Stimulated activated CD8-positive, alpha-beta memory T cell treated with anti-CD3 and anti-CD28 coated beads, Interleukin-7, amount 100 ng/mL, for 24 hours (primary cell): ENCODE results near the gene ASIC3.

Source experiments
- DNase-seq: peaks from one replicate; pipeline ENCODE4 v3.0.0-alpha.2; 2020; ENCODE audit warnings: low read depth

The ASIC3 gene

DNA sequence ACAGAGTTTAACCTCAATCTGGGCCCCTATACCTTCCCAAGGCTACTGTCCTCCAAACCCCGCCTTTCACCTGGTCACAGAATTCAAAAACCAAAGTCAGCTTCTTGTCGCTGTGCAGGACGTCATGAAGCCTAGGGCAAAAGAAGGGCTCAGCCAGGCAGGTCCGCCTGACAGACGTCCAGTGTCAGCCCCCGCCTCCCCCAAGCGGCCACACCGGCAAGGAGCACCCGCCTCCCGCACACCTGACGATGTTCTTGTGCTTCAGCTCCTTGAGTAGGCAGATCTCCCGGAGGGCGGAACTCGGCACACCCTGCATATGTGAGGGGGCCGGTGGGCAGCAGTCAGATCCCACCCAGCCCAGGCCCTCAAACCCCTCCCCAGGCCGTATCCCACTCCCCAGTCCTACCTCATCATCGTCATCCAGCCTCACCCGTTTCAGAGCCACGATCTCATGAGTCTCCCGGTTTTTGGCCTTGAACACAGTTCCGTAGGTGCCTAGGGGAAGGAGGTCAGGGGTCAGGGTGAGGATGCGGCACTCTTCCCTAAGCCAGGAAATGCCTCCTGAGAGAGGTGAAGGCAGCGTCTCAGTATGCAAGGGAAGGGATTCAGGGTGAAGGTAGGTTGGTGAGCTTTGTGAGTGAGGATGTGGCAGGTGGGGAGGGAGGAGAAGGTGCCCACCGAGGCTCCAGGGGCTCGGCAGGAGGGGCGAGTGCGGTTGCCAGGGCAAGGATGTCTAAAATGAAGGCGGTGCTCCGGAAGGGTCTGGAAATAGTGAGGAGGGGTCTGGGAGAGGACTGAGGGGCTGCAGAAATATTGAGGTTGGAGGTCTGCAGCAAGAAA is 8.6 kb downstream of the ASIC3 start:
- no peak for DNase-seq

DNA sequence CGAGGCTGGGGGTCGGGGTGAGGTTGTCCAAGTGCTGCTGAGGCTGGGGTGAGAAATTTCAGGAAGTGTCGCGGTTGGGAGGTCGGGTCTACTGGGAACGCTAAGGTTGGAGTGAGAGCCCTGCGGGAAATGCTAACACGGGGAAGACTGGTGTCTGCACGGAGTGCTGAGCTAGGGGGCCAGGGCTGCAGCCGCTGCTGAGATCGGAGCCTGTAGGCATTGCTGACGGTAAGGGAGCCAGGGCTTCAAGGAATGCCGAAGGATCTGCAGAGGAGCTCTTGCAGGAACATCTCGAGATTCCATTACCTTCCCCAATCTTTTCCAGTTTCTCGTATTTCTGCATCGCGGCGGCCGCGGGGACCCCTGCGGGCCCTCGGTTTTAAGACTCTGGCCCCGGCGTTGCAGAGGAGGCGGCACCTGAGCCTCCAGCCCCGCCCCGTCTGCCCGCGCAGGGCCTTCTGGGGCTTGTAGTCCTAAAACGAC is 9.2 kb downstream of the ASIC3 start, which contains the start of gene CDK5:
Gene CDK5, minus strand, starts transcription at position 392 of the 483 bp plus-strand sequence. Its CDS starts 49 bp downstream, at position 343.
- no peak for DNase-seq

DNA sequence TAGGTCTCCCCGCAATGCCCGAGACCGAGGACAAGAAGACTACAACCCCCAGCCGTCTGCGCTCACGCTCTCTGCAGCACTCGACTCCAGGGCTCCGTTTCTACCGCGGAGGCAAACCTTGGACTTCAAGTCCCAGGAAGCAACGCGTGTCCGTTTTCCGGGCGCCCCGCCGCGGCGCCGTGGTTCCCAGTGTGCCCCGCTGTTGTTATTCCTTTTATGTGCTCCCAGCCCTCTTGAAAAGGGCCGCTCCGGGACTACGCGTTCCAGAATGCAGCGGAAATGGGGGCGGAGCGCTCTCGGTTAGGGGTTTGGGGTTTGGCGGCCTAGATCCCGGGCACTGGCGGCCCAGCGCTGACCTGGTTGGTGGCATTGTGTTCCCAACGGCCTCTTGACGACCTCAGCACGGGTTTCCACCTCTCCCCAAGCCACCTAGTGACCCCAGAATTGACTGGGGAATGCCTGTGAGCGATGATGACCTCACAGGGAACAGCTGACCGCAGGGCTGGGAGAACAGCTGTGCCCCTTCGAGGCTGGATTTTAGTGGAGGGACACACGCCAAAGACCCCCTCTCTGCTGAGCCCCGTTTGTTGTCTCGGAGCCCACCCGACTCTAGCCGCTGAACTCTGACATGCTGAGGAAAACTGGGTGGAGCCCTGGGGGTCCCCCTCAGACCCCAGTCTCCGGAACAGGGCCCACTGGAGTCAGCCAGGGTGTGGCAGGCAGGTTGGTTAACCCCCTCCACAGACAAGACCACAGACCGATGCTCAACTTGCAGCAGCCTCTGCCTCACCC is 9.9 kb downstream of the ASIC3 start:
- DNase-seq: peak; percentile 92

DNA sequence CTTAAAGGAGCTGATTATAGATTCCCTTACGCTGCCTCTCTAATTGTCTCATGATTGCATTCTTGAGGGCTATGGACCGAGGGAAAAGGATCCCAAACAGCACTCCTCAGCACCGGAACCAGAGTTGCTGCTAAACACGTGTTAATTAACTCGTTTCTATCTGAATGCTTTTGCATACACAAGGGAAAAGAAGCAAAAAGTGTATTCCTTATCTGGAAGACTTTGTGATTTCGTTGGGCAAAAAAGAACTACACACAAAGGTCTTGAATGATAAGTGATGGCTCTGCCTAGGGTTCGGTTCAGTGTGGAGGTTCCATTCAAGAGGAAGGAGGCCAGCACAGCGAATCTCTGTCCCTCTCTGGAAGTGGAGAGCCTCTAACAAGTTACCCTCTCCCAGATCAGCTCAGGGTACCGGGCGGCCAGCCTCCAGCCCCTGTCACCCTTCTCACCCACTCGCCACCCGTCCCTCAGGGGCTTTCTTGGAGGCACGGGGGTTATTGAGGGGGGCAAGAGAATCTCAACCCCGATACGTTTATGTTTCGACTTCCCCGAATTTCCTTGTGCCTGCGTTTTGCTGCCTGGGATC is 10.5 kb downstream of the ASIC3 start:
- no peak for DNase-seq

DNA sequence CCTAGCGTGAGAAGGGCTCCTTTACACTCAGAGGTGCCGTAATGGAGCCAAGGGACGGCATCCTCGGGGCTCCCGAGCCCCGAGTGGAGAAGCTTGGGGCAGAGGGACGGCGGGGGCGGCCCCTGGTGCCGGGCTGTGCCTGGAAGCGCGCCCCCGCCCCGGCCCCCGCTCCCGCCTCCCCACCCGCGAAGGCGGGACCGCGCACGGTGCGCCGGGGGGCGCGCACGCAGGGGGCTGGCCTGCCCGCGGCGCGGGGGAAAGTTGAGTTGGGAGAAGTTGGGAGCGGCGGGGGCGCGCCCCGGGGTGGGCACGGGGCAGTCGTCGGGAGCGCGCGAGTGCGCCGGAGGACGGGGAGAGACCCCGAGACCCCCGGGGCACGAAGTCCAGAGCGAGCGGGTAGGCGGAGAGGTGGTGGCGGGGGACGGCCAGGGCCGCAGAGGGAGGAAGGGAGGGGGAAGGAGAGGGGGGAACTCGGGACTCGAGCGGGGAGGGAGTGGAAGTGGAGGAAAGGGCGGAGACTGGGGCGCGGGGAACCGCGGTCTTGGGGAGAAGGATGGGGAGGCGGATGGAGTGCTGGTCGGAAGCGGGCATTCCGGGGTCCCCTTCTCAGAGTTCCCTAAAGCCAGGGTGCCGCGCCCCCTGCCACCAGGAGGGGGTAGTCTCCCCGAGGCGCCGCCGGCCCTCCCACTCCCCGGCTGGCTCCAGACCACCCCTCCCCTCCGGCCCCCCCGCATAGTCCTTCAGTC is 11.2 kb downstream of the ASIC3 start, which contains the start of gene SLC4A2:
Gene SLC4A2, plus strand, starts transcription at position 223 of the 746 bp plus-strand sequence. CDS start 2,399 bp downstream, outside the sequence.
- peak; percentile 42 for DNase-seq

DNA sequence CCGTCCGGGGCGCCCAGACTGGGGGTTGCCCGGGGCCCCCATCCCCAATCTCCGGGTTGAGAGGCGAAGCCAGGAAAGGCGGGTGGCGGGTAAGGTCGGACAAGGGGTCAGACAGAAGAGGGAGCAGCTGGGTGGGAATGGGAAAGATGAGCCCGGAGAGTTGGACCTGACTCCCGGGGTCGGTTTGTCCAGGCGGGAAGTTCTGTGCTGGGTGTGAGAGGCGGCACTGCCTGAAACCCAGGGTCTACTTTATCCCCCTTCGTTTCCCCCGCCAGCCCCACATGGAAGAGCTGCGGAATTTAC is 11.7 kb downstream of the ASIC3 start:
- no peak for DNase-seq

DNA sequence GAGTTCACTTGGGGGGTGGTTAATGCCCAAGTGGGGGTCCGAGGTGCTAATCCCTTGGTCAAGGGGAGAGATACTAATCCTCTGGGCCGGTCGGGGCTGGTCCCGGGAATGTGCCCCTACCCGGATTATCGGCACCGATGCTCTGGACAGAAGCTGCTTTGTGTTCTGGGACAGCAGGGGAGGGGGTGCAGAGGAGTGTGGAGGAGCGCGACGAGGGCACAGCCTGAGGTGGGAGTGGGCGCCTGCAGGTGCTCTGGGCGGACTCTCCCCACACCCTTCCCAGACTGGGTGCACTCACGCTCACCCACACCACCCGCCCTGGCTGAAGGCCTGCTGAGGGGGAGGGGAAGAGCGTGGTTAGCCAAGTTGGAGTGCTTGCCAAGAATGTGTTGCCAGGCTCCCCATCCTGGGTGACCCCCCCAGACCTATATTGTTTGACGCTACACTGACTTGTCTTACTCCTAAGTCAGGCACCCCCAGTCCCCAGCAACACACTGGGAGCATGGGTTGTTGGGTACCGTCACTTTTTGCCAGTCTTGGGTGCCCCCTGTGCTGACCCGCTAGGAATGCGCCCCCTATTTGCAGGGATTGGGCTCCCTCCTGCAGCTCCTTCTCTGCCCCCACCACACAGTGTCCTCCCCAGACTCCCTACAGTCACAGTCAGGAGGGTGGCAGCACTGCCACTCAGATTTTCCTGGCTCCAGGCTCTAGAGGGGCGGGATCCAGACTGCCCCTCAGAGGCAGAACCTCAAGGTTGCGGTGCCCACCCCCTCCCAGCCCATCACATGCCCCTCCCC is 12.3 kb downstream of the ASIC3 start:
- DNase-seq: no peak

DNA sequence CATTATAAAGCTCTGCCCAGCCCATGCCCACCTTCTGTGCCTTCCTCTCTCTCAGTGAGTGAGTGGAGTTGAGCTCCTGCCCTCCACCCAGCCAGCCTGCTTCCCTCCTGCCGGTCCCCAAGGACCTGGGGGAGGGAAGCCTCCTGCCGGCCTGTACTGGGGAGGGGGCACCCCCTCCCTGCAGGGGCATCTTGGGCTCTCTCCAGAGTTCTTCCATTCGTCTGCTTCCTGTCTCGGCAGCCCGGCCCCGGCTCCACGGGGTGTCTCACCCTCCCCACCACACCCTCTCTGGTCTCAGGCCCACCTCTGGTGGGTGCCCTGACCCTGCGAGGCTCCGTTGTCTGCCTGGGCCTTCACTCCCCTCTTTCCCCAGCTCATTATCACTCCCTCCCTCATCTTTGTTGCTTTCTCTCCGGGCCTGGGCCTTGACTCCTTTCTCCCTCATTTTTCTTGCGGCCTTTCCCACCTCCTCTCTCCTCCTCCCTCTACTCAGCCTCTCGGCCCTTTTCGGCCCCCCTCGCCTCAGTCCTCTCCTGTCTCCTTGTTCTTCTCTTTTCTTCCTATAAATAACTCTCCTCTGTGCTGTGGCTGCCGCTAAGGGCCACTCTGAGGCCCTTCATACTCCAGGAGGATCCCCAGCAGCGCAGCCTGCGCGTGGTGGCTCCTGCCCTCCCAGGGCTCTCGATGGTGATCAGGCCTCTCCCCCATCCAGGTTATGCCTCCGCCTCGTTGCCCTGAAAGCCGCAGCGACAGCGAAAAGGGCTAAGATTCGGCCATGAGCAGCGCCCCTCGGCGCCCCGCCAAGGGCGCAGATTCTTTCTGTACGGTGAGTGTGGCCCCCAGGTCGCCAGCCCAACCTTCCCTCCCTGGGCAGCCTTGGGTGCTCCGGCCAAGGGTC is 13.1 kb downstream of the ASIC3 start:
- DNase-seq: no peak

DNA sequence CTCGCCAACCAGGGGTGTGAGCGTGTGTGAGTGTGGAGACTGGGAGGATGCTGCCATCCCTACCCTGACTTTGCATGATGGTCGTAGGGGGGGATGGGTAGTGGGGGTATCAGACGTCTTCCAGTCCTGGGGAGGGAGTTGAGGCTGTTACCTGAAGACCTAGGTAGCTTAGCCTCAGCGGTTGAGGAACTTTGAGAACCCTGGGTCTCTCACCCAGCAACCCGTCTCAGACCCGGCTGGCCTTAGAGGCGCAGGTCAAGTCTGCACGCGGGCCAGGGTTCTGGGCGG is 13.7 kb downstream of the ASIC3 start:
- DNase-seq: no peak

DNA sequence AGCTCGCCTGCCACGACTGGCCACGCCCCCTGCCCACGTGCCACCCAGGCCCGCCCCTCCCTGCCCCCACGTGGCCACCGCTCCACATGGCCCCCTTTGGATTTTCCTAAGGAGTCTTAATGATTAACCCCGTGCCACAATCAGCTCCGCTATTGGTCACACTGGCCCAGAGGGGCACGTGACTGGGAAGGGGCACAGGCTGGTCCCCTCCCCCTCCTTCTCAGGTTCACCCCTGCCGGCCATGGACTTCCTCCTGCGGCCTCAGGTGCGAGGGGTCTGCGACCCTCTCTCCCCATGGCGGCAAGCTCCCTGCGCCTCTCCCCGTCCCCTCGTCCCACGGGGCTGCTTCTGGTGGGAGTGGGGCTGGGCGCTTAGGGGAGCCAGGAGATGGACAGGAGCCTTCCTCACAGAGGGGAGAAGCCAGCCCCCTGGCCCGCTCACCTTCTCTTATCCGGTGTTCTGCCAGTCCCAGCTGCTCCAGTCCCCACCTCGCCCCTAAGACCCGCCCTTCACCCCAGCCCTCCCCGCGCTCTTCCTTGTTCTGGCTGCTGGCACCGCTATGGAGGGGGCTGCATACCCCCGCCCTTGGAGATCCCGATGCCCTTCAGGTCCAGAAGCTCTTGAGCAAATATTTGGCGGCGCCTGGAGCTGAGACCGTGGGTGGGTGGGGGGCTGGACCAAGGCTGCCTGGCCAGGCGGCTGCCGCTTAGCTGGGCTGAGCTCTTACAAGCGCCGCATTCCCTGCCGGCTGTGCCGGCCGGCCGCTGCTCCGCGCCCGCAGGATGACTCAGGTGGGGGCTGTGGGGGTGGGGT is 14.3 kb downstream of the ASIC3 start:
- DNase-seq: no peak

DNA sequence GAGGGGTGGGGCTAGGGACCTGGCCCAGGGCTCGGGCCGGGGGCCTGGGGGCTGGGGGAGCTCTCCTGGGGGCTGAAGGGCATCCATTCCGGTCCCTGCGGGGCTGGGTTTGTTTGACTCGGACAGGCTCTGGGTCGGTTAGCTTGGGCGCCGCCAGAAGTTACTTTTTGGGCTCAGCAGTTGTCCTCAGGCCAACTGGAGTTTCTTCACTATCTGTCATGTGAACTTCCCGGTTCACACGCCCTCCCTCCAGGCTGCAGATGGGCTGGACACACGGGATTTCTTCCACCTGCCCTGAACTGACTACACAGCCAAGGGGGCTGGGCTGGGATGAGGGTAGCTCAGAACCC is 14.9 kb downstream of the ASIC3 start:
- no peak for DNase-seq

DNA sequence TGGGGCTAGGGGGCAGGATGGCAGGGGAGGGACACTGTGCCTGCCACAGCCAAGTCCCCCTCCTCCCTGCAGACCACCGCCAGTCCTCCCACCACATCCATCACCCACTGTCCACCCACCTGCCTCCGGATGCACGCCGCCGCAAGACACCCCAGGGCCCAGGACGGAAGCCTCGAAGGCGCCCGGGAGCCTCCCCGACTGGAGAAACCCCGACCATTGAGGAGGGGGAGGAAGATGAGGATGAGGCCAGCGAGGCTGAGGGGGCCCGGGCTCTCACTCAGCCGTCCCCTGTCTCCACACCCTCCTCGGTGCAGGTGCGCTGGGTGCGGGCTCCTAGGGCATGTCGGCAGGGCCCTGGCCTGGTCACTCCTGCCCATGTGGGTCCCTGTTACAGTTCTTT is 16.1 kb downstream of the ASIC3 start:
- DNase-seq: no peak

DNA sequence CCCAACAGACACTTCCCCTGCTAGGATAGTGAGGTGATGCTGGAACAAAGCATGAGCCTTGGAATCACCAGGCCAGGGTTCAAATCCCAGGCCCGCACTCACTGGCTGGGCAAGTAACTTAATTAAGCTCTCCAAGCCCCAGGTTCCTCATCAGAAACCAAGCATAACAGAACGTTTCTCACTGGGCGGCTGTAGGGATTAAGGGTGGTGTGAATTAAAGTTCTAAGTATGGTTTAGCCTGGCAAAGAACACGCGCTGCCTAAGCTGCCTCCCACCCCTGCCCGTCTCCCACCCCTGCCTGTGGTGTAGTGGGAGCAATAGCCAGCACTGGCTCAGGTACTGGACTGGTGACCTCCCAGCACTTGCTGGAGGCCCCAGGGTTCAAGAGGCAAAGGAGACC is 16.7 kb downstream of the ASIC3 start:
- DNase-seq: no peak

DNA sequence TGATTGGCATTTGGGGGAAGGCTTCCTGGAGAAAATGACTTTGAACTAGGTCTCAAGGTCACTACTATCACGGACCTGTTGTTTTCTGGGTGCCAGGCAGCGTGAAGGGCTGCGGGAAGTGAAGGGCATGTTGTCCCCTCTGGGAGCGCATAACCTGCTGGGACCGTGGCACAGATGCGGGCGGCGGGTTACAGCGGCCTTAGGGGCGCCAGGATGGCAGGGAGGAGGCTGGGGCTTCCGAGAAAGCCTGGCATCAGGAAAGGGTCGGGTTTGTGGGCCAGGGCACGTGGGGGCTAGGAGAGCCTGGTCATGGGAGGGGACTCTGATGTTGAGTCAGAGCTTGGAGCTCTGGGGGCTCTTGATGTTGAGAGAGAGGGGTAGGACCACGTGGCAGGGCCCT is 17.2 kb downstream of the ASIC3 start:
- no peak for DNase-seq

DNA sequence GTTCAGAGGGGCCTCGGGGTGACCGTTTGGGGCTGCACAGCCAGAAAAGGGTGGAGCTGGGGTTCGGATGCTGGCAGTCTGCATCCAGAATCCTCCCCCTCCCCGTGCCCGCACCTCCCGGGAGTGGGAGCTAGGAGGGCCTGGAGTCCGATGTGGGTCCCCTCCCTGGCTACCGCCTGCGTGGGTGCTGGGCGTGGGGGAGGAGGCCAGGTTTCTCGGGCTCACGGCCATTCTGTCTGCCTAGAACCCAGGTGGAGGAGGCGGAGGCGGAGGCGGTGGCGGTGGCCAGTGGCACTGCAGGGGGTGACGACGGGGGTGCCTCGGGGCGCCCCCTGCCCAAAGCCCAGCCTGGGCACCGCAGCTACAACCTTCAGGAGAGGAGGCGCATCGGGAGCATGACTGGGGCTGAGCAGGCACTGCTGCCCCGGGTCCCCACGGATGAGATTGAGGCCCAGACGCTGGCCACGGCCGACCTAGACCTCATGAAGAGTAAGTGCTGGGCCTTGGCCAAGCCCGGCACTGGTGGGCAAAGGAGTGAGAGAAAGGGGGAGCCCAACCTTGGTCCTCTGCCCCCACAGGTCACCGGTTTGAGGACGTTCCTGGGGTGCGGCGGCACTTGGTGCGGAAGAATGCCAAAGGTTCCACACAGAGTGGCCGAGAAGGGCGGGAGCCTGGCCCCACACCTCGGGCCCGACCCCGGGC is 18.1 kb downstream of the ASIC3 start:
- no peak for DNase-seq

DNA sequence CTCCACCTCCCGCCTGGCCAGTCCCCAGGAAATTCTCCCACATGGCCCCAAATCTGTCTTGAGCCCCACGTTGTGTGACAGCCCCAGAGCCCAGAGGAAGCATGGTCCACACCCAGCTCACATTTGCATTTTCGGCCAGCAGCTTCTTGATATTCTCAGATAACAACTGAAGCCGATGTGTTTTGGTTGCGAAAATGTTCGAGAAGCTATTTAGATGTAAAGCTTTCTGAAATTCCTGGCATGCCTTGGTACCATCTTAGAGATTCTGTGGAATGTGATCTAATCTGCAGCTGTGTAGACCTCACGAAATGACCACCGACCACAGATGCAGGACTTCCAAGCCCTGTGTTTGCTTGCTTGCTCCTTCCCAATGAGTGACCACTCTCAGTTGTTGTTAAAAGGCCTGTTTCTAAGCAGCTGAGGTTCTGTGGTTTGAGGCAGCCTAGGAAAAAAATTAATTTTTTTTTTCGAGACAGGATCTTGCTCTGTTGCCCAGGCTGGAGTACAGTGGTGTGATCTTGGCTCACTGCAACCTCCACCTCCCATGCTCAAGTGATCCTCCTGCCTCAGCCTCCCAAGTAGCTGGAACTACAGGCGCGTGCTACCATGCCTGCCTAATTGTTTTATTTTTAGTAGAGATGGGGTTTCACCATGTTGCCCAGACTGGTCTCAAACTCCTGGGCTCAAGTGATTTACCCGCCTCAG is 19.9 kb downstream of the ASIC3 start:
- no peak for DNase-seq

DNA sequence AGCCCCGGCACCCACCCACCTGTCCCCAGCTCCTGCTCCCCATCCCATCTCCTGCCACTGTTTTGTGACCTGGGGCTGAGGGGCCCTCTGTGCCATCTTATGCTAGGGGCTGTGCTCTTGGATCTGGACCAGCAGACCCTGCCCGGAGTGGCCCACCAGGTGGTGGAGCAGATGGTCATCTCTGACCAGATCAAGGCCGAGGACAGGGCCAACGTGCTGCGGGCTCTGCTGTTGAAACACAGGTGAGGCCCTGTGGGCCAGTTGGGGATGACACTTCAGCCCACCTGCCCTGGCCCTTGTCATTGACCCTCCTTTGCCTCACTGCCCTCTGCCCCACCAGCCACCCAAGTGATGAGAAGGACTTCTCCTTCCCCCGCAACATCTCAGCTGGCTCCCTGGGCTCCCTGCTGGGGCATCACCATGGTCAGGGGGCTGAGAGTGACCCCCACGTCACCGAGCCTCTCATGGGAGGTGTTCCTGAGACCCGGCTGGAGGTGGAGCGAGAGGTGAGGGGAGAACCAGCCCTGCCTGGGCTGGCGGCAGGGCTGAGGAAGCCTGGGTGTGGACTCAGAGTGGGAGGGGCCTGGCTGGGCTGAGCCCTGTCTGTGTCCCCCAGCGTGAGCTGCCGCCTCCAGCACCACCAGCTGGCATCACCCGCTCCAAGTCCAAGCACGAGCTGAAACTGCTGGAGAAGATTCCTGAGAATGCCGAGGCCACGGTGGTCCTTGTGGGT is 21.7 kb downstream of the ASIC3 start:
- no peak for DNase-seq

DNA sequence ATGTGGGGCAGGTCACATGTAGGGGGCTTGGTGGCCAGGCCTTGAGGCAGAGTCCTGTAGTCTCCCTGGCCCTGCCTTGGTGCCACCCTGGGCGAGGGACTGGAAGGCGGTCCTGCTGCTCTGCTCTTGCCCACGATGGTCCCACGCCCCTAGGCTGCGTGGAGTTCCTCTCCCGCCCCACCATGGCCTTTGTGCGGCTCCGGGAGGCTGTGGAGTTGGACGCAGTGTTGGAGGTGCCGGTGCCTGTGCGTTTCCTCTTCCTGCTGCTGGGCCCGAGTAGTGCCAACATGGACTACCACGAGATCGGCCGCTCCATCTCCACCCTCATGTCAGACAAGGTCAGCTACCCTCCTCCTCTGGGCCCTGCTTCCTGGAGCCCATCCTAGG is 22.2 kb downstream of the ASIC3 start:
- no peak for DNase-seq
